ENCODE measurements around the gene BTG1. TPM values are rescaled to one million over a fixed set of nuclear protein-coding genes. Genes with fewer than 3 reads are reported as not detected.

Gene BTG1
- total and polyA plus RNA-seq, 2 of the 8 experiments (the other 6 are each of a cell fraction or from before 2014, with no cell fraction given), result 17.1 to 32.7 TPM

- Histone ChIP-seq H3K18ac (ENCODE audit: extremely low read depth, low read length) (0 out of 2 replicates have a peak overlapping the region, but pooled peaks have one; percentile 15), H3K27ac (ENCODE audit: low read depth, low read length) (peak overlapping the region; percentile 93), H4K91ac (replicated peaks; ENCODE audit: insufficient read length, low read length) (peak overlapping the region; percentile 85), H3K56ac (replicated peaks; ENCODE audit: insufficient read length, low read depth, low read length) (peak overlapping the region; percentile 89), H4K5ac (ENCODE audit: insufficient read length, low read depth, low read length) (peak overlapping the region; percentile 79), H3K4me1 (replicated peaks in 1 of 4; ENCODE audit: control insufficient read depth in 3 of 4, insufficient read depth in 4 of 4, low read length in 3 of 4) (peaks cover 2 to 4% (median 3%) of the 10 kb centered on the region in 4 experiments; a peak in 4 of 7 replicates), H2BK5ac (ENCODE audit: low read depth, low read length) (peak overlapping the region; percentile 88), H2AFZ (ENCODE audit: low read length) (0 out of 2 replicates have a peak overlapping the region, but pooled peaks have one; percentile 28), H3K23ac (ENCODE audit: insufficient read length) (no peak overlapping the region), H3K4me2 (ENCODE audit: insufficient read depth in 1 of 2, low read depth in 2 of 2, low read length in 2 of 2) (peak overlapping the region; percentile 66 to 84), H3K79me2 (ENCODE audit: control insufficient read depth in 1 of 2, insufficient read depth in 2 of 2, low read length in 2 of 2) (peaks cover 9 to 37% of the 10 kb centered on the region in 2 experiments), H3K14ac (ENCODE audit: insufficient read length) (no peak overlapping the region), H3K9me3 (ENCODE audit: insufficient read depth in 2 of 2, low read depth in 1 of 2, low read length in 1 of 2) (no peaks in the 10 kb centered on the region), H3K9ac (replicated peaks in 1 of 4; ENCODE audit: extremely low read depth in 1 of 4, low read depth in 3 of 4, low read length in 3 of 4) (peak overlapping the region; percentile 56 to 90 (median 86)), H4K20me1 (replicated peaks in 1 of 2; ENCODE audit: control insufficient read depth in 1 of 2, insufficient read depth in 2 of 2, low read length in 2 of 2) (peaks cover 10 to 13% of the 10 kb centered on the region in 2 experiments), H3K4ac (replicated peaks; ENCODE audit: insufficient read length, low read depth, low read length) (no peak overlapping the region), H3K27me3 (replicated peaks in 1 of 4; ENCODE audit: control insufficient read depth in 3 of 4, extremely low read depth in 1 of 4, insufficient read depth in 3 of 4, low read length in 3 of 4) (no peaks in the 10 kb centered on the region), H2AK5ac (ENCODE audit: low read depth, low read length) (no peak overlapping the region), H4K8ac (ENCODE audit: extremely low read depth, insufficient read depth, low read length) (peak overlapping the region; percentile 96; the same call in 1 of the 2 replicates), H2BK12ac (ENCODE audit: low read depth, low read length) (peak overlapping the region; percentile 22; the same call in 1 of the 2 replicates), H2BK15ac (ENCODE audit: low read length) (no peak overlapping the region), H3K4me3 (ENCODE audit: extremely low read depth in 1 of 4, insufficient read depth in 2 of 4, low read depth in 3 of 4, low read length in 4 of 4) (peak overlapping the region; percentile 77 to 85 (median 84)), H3K23me2 (ENCODE audit: low read depth, low read length) (no peaks in the 10 kb centered on the region; the same call in 1 of the 2 replicates), H2BK120ac (replicated peaks; ENCODE audit: low read depth, low read length) (peak overlapping the region; percentile 7), H2BK20ac (ENCODE audit: low read length) (no peak overlapping the region), H3K79me1 (ENCODE audit: low read depth, low read length) (no peaks in the 10 kb centered on the region), H3K36me3 (ENCODE audit: control insufficient read depth in 2 of 4, insufficient read depth in 4 of 4, low read length in 3 of 4) (peaks cover 0 to 19% (median 2%) of the 10 kb centered on the region in 4 experiments; a peak in 2 of 8 replicates)
- ChIA-PET POLR2A (ENCODE audit: partially characterized antibody) (interaction anchor here (0.7 to 4.8 kb wide), 32 partner anchors 9 to 773 kb away, joined by 3 to 119 read pairs (median 4); no protein-coding TSS in a partner anchor), CTCF (ENCODE audit: partially characterized antibody) (interaction anchor here (0.9 to 1.7 kb wide), 3 partner anchors 9 to 125 kb away, joined by 3 to 8 read pairs (median 3); no protein-coding TSS in a partner anchor)
- WGBS, 2 experiments (ENCODE audit: extremely low coverage in 1 of 2, insufficient coverage in 1 of 2, insufficient read length in 1 of 2, insufficient replicate concordance in 2 of 2, low coverage in 1 of 2, low lambda C conversion rate in 2 of 2, missing lambda C conversion rate in 1 of 2), result 7% methylated on average over 14 of the region's 14 CpGs; no CpG with 5 or more reads in 1 of the 2 experiments
- TF ChIP-seq RAD21 (IDR thresholded peaks at IDR 0.05 in 1 of 2, conservative IDR thresholded peaks at IDR 0.05 in 1 of 2; ENCODE audit: low read depth in 2 of 2, low read length in 2 of 2) (no peak; a peak in 1 of 4 replicates), JUN (IDR thresholded peaks at IDR 0.05; ENCODE audit: low read depth, low read length) (no peak), ASH2L (IDR thresholded peaks at IDR 0.05; ENCODE audit: low read length) (peak; percentile 46), PHF8 (conservative IDR thresholded peaks at IDR 0.05; ENCODE audit: low read depth, low read length) (0 out of 2 replicates have a peak, but pooled peaks have one; percentile 6), RXRA (IDR thresholded peaks at IDR 0.05; ENCODE audit: insufficient read depth, low read depth, low read length) (no peak), SIRT6 (IDR thresholded peaks at IDR 0.05; ENCODE audit: low read length) (no peak), RNF2 (IDR thresholded peaks at IDR 0.05; ENCODE audit: borderline replicate concordance, low read depth, low read length, missing control alignments, poor library complexity, severe bottlenecking) (no peak)
- DNase-seq (ENCODE audit: low read depth in 1 of 2, low spot score in 2 of 2), result no peak
- no peak for FAIRE-seq
Measured at GRCh38 chr12:92146497-92147224, 1.0 kb upstream of the BTG1 start.
